ENCODE results near the gene CAMSAP1.

CAMSAP1 gene

DNA sequence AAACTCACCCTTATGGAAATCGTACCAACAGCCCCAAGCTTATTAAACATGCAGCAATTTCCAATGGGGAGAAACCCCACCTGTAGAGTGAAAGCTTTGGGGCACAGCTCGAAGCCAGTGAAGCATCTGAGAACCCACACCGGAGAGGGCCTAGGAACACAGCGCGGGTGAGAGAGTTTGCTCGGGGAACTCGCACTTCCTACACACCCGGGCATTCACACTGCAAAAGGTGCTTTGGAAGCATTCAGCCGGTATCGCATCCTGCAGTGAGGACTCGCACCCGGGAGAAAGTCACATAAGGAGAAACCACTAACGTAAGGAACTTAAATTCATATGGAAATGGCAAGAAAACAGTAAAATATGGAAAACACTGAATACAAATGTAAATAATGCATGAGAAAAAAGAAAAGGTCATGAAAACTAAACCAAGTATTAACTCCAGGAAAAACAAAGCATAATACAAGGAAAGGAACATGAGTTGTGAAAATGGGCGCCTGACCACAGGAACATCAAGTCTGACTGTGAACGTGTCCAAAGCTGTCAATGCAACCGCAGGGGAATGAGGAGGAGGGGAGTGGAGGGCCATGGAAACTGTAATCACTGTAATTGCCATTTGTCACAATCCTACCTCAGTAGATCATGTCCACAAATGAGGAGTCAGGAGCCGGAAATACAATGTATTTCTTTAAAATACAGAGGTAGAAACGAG lies 28.7 kb downstream of the CAMSAP1 start:
- Histone ChIP-seq H3K4me2 (ENCODE audit: insufficient read depth, low read length) (no peak overlapping the region), H3K36me3 (ENCODE audit: insufficient read depth, low read length) (peaks cover 20% of the 10 kb centered on the region), H3K79me2 (ENCODE audit: insufficient read depth, low read length) (peaks cover 89% of the 10 kb centered on the region), H3K9ac (ENCODE audit: low read depth, low read length) (no peak overlapping the region), H3K27me3 (ENCODE audit: insufficient read depth, low read length, poor library complexity) (no peaks in the 10 kb centered on the region), H4K20me1 (ENCODE audit: insufficient read depth, low read length) (peaks cover 64% of the 10 kb centered on the region), H2AFZ (ENCODE audit: low read depth, low read length) (no peak overlapping the region), H3K9me3 (ENCODE audit: insufficient read depth, low read length, severe bottlenecking) (no peaks in the 10 kb centered on the region), H3K4me1 (ENCODE audit: insufficient read depth, low read length) (no peaks in the 10 kb centered on the region), H3K4me3 (ENCODE audit: low read depth in 1 of 2, low read length in 2 of 2) (no peak overlapping the region), H3K27ac (ENCODE audit: low read length) (no peak overlapping the region)
- no peak for ATAC-seq (ENCODE audit: insufficient read depth, low read depth)
- no peak for DNase-seq
- TF ChIP-seq, protein P1, sequence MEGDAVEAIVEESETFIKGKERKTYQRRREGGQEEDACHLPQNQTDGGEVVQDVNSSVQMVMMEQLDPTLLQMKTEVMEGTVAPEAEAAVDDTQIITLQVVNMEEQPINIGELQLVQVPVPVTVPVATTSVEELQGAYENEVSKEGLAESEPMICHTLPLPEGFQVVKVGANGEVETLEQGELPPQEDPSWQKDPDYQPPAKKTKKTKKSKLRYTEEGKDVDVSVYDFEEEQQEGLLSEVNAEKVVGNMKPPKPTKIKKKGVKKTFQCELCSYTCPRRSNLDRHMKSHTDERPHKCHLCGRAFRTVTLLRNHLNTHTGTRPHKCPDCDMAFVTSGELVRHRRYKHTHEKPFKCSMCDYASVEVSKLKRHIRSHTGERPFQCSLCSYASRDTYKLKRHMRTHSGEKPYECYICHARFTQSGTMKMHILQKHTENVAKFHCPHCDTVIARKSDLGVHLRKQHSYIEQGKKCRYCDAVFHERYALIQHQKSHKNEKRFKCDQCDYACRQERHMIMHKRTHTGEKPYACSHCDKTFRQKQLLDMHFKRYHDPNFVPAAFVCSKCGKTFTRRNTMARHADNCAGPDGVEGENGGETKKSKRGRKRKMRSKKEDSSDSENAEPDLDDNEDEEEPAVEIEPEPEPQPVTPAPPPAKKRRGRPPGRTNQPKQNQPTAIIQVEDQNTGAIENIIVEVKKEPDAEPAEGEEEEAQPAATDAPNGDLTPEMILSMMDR (IDR thresholded peaks at IDR 0.05; ENCODE audit: borderline replicate concordance, extremely low read depth, low read length, poor library complexity, severe bottlenecking) = no peak
- no peak for TF ChIP-seq EZH2 (IDR thresholded peaks at IDR 0.05; ENCODE audit: borderline replicate concordance, low read depth, low read length, severe bottlenecking)

DNA sequence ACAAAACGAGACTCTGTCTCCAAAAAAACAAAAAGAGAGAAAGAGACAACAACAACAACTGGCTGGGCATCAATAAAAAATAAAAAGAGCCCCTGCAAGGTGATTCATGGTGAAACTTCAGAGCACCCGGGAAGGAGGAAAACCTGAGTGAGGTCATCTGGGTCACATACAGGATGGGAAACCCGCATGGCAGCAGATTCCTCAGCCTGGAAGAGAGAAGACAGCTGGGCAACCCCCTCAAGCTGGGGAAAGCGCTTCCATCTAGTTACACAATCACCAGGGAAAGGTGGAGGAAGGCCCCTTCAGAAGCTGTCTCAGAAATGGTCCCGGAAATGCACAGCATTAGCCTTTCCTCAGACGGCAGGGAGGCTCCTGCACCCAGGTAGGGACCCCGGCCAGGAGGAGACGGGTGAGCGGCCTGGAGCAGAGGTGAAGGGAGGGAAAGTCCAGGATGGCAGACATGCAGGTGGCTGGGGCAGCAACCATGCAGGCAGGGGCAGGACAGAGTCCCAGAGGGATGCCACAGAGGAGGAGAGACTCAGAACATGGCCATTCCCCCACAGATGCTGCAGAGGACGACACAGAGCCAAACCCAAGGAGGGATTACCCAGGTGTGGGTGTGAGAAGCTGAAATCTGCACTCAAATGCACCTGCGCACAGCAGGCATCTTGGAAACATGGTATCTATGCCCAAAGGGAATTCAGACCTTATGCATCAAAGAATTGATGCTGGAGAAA lies 29.4 kb downstream of the CAMSAP1 start:
- Histone ChIP-seq H3K4me2 (ENCODE audit: insufficient read depth, low read length) (no peak overlapping the region), H3K9me3 (ENCODE audit: insufficient read depth, low read length, severe bottlenecking) (no peaks in the 10 kb centered on the region), H3K4me3 (ENCODE audit: low read depth in 1 of 2, low read length in 2 of 2) (no peak overlapping the region), H3K79me2 (ENCODE audit: insufficient read depth, low read length) (peaks cover 88% of the 10 kb centered on the region), H2AFZ (ENCODE audit: low read depth, low read length) (no peak overlapping the region), H4K20me1 (ENCODE audit: insufficient read depth, low read length) (peaks cover 56% of the 10 kb centered on the region), H3K36me3 (ENCODE audit: insufficient read depth, low read length) (peaks cover 19% of the 10 kb centered on the region), H3K4me1 (ENCODE audit: insufficient read depth, low read length) (no peaks in the 10 kb centered on the region), H3K27me3 (ENCODE audit: insufficient read depth, low read length, poor library complexity) (no peaks in the 10 kb centered on the region), H3K27ac (ENCODE audit: low read length) (no peak overlapping the region), H3K9ac (ENCODE audit: low read depth, low read length) (no peak overlapping the region)
- ATAC-seq (ENCODE audit: insufficient read depth, low read depth) (no peak), DNase-seq (no peak)
- TF ChIP-seq EZH2 (IDR thresholded peaks at IDR 0.05; ENCODE audit: borderline replicate concordance, low read depth, low read length, severe bottlenecking) = no peak
- TF ChIP-seq, protein P1 (IDR thresholded peaks at IDR 0.05; ENCODE audit: borderline replicate concordance, extremely low read depth, low read length, poor library complexity, severe bottlenecking) = no peak

DNA sequence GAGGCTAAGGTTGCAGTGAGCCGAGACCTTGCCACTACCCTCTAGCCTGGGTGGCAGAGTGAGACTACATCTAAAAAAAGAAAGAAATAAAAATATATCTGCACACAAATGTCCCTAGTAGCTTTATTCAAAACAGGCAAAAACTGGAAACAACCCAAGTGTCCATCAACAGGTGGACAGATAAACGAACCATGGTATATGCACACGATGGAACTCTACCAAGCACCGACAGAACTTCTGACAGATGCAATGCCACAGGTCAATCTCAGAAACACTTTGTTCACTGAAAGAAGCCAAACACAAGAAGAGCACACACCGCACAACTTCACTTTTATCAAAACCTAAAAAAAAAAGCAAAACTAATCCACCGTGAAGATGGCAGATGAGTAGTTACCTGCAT lies 30.4 kb downstream of the CAMSAP1 start:
- ATAC-seq (ENCODE audit: insufficient read depth, low read depth) (no peak), DNase-seq (no peak)
- peaks cover 55% of the 10 kb centered on the region for H4K20me1 ChIP-seq (ENCODE audit: insufficient read depth, low read length)
- H3K27ac ChIP-seq (ENCODE audit: low read length) = no peak overlapping the region
- H3K4me3 ChIP-seq (ENCODE audit: low read depth in 1 of 2, low read length in 2 of 2) = no peak overlapping the region
- H3K9me3 ChIP-seq (ENCODE audit: insufficient read depth, low read length, severe bottlenecking) = no peaks in the 10 kb centered on the region
- H3K27me3 ChIP-seq (ENCODE audit: insufficient read depth, low read length, poor library complexity) = no peaks in the 10 kb centered on the region
- TF ChIP-seq, protein P1 (IDR thresholded peaks at IDR 0.05; ENCODE audit: borderline replicate concordance, extremely low read depth, low read length, poor library complexity, severe bottlenecking) = no peak
- TF ChIP-seq EZH2 (IDR thresholded peaks at IDR 0.05; ENCODE audit: borderline replicate concordance, low read depth, low read length, severe bottlenecking) = no peak
- H3K9ac ChIP-seq (ENCODE audit: low read depth, low read length) = no peak overlapping the region
- H2AFZ ChIP-seq (ENCODE audit: low read depth, low read length) = no peak overlapping the region
- H3K4me2 ChIP-seq (ENCODE audit: insufficient read depth, low read length) = no peak overlapping the region
- H3K4me1 ChIP-seq (ENCODE audit: insufficient read depth, low read length) = no peaks in the 10 kb centered on the region
- H3K79me2 ChIP-seq (ENCODE audit: insufficient read depth, low read length) = peaks cover 88% of the 10 kb centered on the region
- H3K36me3 ChIP-seq (ENCODE audit: insufficient read depth, low read length) = peaks cover 9% of the 10 kb centered on the region
